ENCODE measurements around the gene CPTP. TPM values are rescaled to one million over a fixed set of nuclear protein-coding genes. Genes with fewer than 3 reads are reported as not detected.

The CPTP gene
- total RNA-seq, 1 experiment from 2014 or later = 14.0 TPM

DNA sequence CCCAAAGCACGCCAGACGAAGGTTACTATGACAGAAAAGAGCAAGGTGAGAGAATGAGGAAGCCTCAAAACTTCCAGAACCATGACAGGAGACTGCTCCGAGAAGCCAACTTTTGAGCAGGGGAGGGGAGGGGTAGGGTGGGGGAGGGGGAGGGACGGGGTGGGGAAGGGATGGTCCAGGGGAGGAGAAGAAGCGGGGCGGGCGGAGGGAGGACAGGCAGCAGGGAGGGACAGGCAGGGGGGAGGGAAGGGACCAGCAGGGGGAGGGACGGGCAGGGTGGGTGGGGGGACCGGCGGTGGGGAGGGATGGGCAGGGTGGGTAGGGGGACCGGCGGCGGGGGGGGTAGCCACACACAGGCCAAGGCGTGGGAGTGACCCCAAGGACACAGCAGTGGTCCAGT is 2.2 kb upstream of the CPTP start:
- H3K27ac ChIP-seq (ENCODE audit: insufficient read length, low read depth, low read length) = no peak overlapping the region
- no peak overlapping the region for H3K4ac ChIP-seq (ENCODE audit: low read depth, low read length)
- H3K4me2 ChIP-seq (ENCODE audit: insufficient read depth, insufficient read length, low read length) = no peak overlapping the region
- no peak overlapping the region for H2BK20ac ChIP-seq (ENCODE audit: low read depth, low read length, poor library complexity, severe bottlenecking)
- H3K79me2 ChIP-seq (ENCODE audit: insufficient read depth, low read length) = peaks cover 17% of the 10 kb centered on the region; the same call in 1 of the 2 replicates
- no peak overlapping the region for H3K14ac ChIP-seq (ENCODE audit: insufficient read depth, low read length)
- Mint-ChIP-seq H3K27me3 (ENCODE audit: low read depth) (no peaks in the 10 kb centered on the region), H3K27ac (peak overlapping the region in 1 of 3 experiments; percentile 78; a peak in 1 of 7 replicates), H3K9me3 (no peaks in the 10 kb centered on the region), H3K36me3 (ENCODE audit: insufficient read depth in 1 of 3, low read depth in 3 of 3) (peaks cover 13 to 37% (median 32%) of the 10 kb centered on the region in 3 experiments; a peak in 6 of 7 replicates), H3K4me1 (peaks cover 2 to 14% of the 10 kb centered on the region in 2 experiments), H3K4me3 (peak overlapping the region; percentile 71 to 80)
- no peak overlapping the region for H4K91ac ChIP-seq (ENCODE audit: insufficient read length, low read depth, low read length)
- no peak overlapping the region for H3K9ac ChIP-seq (ENCODE audit: extremely low read depth, insufficient read length, low read length)
- H3K9me3 ChIP-seq (ENCODE audit: control insufficient read depth, low read depth, low read length) = no peaks in the 10 kb centered on the region
- H3K4me1 ChIP-seq (ENCODE audit: insufficient read depth, low read length) = no peaks in the 10 kb centered on the region
- no peak overlapping the region for H4K5ac ChIP-seq (ENCODE audit: insufficient read length, low read depth, low read length)
- H3K23ac ChIP-seq (ENCODE audit: insufficient read length, low read depth, low read length) = no peak overlapping the region
- H2BK15ac ChIP-seq (ENCODE audit: low read depth, low read length) = no peak overlapping the region
- peaks cover 8% of the 10 kb centered on the region for H3K23me2 ChIP-seq (ENCODE audit: insufficient read length, low read depth, low read length, poor library complexity, severe bottlenecking)
- H2AK5ac ChIP-seq (ENCODE audit: insufficient read length, low read length) = no peak overlapping the region
- TF ChIP-seq CTCF (conservative IDR thresholded peaks at IDR 0.05) = no peak
- no peak overlapping the region for H2AFZ ChIP-seq (ENCODE audit: low read length)
- peaks cover 5% of the 10 kb centered on the region for H4K20me1 ChIP-seq (ENCODE audit: control insufficient read depth, insufficient read depth, insufficient read length)
- H2BK5ac ChIP-seq (ENCODE audit: insufficient read length, low read length) = no peak overlapping the region
- H3T11ph ChIP-seq (ENCODE audit: low read length) = no peak overlapping the region
- H2BK12ac ChIP-seq (ENCODE audit: insufficient read length, low read depth, low read length) = no peak overlapping the region
- no peaks in the 10 kb centered on the region for H3K27me3 ChIP-seq (ENCODE audit: insufficient read depth, low read length)
- no peak overlapping the region for H4K8ac ChIP-seq (replicated peaks; ENCODE audit: insufficient read length, low read depth, low read length)
- no peak overlapping the region for H2BK120ac ChIP-seq (ENCODE audit: low read depth, low read length, poor library complexity, severe bottlenecking)
- peaks cover 8% of the 10 kb centered on the region for H3K79me1 ChIP-seq (ENCODE audit: insufficient read depth, low read depth, low read length, poor library complexity, severe bottlenecking)
- WGBS (ENCODE audit: extremely low coverage, insufficient read length, low lambda C conversion rate) = no CpG with 5 or more reads among the region's 14 CpGs
- DNase-seq = no peak
- H3K56ac ChIP-seq (ENCODE audit: insufficient read length, low read depth, low read length) = no peak overlapping the region
- no peak overlapping the region for H3K18ac ChIP-seq (ENCODE audit: insufficient read length, low read depth, low read length)
